ENCODE results near the gene PROSER1.

- no peak for TF ChIP-seq CTCF (IDR thresholded peaks at IDR 0.05)
- no peak for TF ChIP-seq POLR2A (IDR thresholded peaks at IDR 0.05)
Measured at GRCh38 chr13:38970380-38971051, 67.4 kb downstream of the PROSER1 start.
